GM12892 (cell line): Measurements from ENCODE around the gene SMIM38.

Experiments used
- POLR2A ChIP-seq: IDR thresholded peaks from 2 replicates; pipeline ENCODE4 v1.6.1; 2011; ENCODE audit warnings: low read depth, low read length, control low read depth
- POLR2AphosphoS5 ChIP-seq: IDR thresholded peaks from 2 replicates; pipeline ENCODE4 v1.6.1; 2011; ENCODE audit warnings: low read depth, low read length, control low read depth

DNA sequence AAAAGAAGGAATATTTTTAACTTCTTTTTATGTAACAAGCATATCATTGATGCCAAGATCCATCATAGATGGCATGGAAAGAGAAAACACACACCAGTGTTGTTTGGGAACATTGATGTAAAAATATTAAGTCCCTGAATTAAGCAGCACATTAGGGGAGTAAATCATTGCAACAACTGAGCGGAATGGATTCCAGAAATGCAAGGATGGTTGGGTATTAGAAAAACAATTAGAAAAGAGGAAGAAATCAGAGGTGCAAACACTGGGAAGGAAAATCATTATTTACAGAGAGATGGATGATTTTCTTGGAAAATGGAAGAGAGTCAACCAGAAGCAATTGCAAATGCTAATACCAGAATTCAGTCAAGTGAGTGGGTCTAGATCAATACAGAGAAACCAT lies 8.1 kb downstream of the SMIM38 start:
- TF ChIP-seq POLR2A, result no peak
- no peak for TF ChIP-seq POLR2AphosphoS5
